Measurements from ENCODE around the gene NAGS. TPM values are rescaled to one million over a fixed set of nuclear protein-coding genes. Genes with fewer than 3 reads are reported as not detected.
A peak's percentile ranks its signal among the peaks of the same experiment; 100 is the strongest.
"Not testable (repeated sequence)": the region's sequence is repeated elsewhere in the genome, so short reads cannot be mapped to it uniquely, and the experiment has no call there.

Gene NAGS
- total RNA-seq, 1 donor from 2014 or later = 0.82 TPM

DNA sequence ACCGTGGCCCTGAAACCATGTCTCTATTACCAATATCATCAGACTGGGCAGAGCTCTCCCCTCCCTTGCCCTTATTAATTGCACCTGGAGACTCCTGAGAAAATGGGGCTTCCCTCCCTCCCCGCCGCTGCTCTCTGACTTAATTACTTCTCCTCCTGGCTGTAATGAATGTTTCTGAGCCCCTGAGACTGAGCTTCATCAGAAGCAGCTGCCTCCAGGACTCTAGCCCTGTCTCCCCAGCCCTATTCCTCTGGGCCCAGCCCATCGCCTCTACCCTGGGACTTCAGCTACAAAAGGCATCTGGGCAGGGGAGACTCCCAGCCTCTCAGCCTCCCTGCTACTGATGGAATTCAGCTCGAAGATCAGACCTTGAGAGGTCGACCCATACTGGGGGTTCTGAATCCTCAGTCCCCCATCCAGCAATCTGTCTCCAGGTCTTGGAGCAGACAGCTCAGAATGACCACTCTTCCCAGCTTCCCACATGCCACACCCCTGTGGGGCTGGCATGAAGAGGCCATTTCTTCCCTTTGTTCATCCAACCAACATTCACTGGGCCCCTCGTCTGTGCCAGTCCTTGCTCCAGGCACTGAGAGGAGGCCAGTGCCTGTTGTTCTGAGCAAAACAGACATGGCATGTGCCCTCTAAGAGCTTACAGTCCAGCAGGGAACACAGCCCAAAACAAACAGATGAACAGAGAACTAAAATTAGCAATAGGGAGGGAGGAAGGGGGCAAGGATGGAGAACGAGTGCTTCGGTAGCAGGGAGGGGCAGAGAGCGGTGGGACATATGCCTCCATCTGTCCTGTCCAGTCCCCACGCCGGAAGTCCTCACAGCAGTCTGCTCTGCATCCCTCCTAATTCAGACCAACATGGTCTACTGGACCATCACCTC is 17.0 kb upstream of the NAGS start:
- intact Hi-C loops (cut with micrococcal nuclease) = no loop called here
- no peak overlapping the region for H3K4me3 Mint-ChIP-seq (ENCODE audit: low read depth)
- peaks cover 49% of the 10 kb centered on the region for H3K27me3 Mint-ChIP-seq (ENCODE audit: low read depth)

GRCh38 chr17:43988301-43988700 is 16.1 kb upstream of the NAGS start:
- intact Hi-C loops (cut with micrococcal nuclease) = no loop called here
- Mint-ChIP-seq H3K27ac (no peak overlapping the region), H3K27me3 (ENCODE audit: low read depth) (peaks cover 41% of the 10 kb centered on the region), H3K9me3 (no peaks in the 10 kb centered on the region), H3K36me3 (ENCODE audit: low read depth) (no peaks in the 10 kb centered on the region), H3K4me1 (ENCODE audit: low read depth) (peaks cover 1% of the 10 kb centered on the region), H3K4me3 (ENCODE audit: low read depth) (no peak overlapping the region)
- DNase-seq (ENCODE audit: low spot score) = no peak

More for the DNA sequence above, 17.0 kb upstream of the NAGS start:
- Mint-ChIP-seq H3K4me1 (ENCODE audit: low read depth) (peaks cover 1% of the 10 kb centered on the region), H3K9me3 (no peaks in the 10 kb centered on the region), H3K27ac (no peak overlapping the region), H3K36me3 (ENCODE audit: low read depth) (no peaks in the 10 kb centered on the region)
- DNase-seq (ENCODE audit: low spot score) = no peak

- H3K9me3 Mint-ChIP-seq = no peaks in the 10 kb centered on the region
- intact Hi-C loops (cut with micrococcal nuclease) = no loop called here
- no peak overlapping the region for H3K27ac Mint-ChIP-seq
Measured at GRCh38 chr17:43992641-43993040, 11.8 kb upstream of the NAGS start.

GRCh38 chr17:43994272-43995149 is 9.9 kb upstream of the NAGS start:
- Mint-ChIP-seq H3K27ac (no peak overlapping the region), H3K4me3 (ENCODE audit: low read depth) (no peak overlapping the region), H3K36me3 (ENCODE audit: low read depth) (no peaks in the 10 kb centered on the region), H3K27me3 (ENCODE audit: low read depth) (peaks cover 18% of the 10 kb centered on the region), H3K9me3 (no peaks in the 10 kb centered on the region), H3K4me1 (ENCODE audit: low read depth) (no peaks in the 10 kb centered on the region)
- DNase-seq (ENCODE audit: low spot score) = peak; percentile 54
- intact Hi-C loops (cut with micrococcal nuclease) = loop anchor here (1.0 to 2.0 kb wide), 2 partner anchors 50 to 84 kb away; no protein-coding TSS in a partner anchor

More at GRCh38 chr17:43992641-43993040, 11.8 kb upstream of the NAGS start:
- no peaks in the 10 kb centered on the region for H3K36me3 Mint-ChIP-seq (ENCODE audit: low read depth)
- DNase-seq (ENCODE audit: low spot score) = no peak
- H3K4me1 Mint-ChIP-seq (ENCODE audit: low read depth) = no peaks in the 10 kb centered on the region
- no peak overlapping the region for H3K4me3 Mint-ChIP-seq (ENCODE audit: low read depth)
- H3K27me3 Mint-ChIP-seq (ENCODE audit: low read depth) = peaks cover 23% of the 10 kb centered on the region

DNA sequence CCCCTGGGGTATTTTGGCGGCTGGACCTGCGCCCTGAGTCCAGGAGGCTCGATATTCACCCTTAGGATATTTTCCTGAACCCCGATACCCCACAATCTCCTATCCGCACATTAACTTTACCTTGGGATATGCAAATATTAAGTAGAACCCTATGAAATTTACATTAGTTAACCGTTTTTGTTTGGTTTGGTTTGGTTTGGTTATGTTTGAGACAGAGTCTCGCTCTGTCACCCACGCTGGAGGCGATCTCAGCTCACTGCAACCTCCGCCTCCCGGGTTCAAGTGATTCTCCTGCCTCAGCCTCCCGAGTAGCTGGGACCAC is 9.3 kb upstream of the NAGS start:
- Mint-ChIP-seq H3K27me3 (ENCODE audit: low read depth) (peaks cover 18% of the 10 kb centered on the region), H3K36me3 (ENCODE audit: low read depth) (no peaks in the 10 kb centered on the region), H3K27ac (no peak overlapping the region), H3K4me3 (ENCODE audit: low read depth) (no peak overlapping the region), H3K9me3 (no peaks in the 10 kb centered on the region), H3K4me1 (ENCODE audit: low read depth) (no peaks in the 10 kb centered on the region)
- no peak for DNase-seq (ENCODE audit: low spot score)
- intact Hi-C loops (cut with micrococcal nuclease) = loop anchor here (1.0 to 2.0 kb wide), 2 partner anchors 51 to 84 kb away; no protein-coding TSS in a partner anchor

- peaks cover 22% of the 10 kb centered on the region for H3K27me3 Mint-ChIP-seq (ENCODE audit: low read depth)
- H3K4me3 Mint-ChIP-seq (ENCODE audit: low read depth); DNase-seq (ENCODE audit: low spot score); H3K27ac Mint-ChIP-seq; H3K4me1 Mint-ChIP-seq (ENCODE audit: low read depth); H3K36me3 Mint-ChIP-seq (ENCODE audit: low read depth); H3K9me3 Mint-ChIP-seq; intact Hi-C loops (cut with micrococcal nuclease): not testable (repeated sequence)
Measured at GRCh38 chr17:43997180-43997579, 7.2 kb upstream of the NAGS start.

GRCh38 chr17:43998552-43998951 is 5.9 kb upstream of the NAGS start:
- no peak overlapping the region for H3K4me3 Mint-ChIP-seq (ENCODE audit: low read depth)
- DNase-seq (ENCODE audit: low spot score) = no peak
- peaks cover 24% of the 10 kb centered on the region for H3K27me3 Mint-ChIP-seq (ENCODE audit: low read depth)
- no peak overlapping the region for H3K27ac Mint-ChIP-seq
- intact Hi-C loops (cut with micrococcal nuclease) = no loop called here
- H3K4me1 Mint-ChIP-seq (ENCODE audit: low read depth) = no peaks in the 10 kb centered on the region
- H3K36me3 Mint-ChIP-seq (ENCODE audit: low read depth) = no peaks in the 10 kb centered on the region
- H3K9me3 Mint-ChIP-seq = no peaks in the 10 kb centered on the region

DNA sequence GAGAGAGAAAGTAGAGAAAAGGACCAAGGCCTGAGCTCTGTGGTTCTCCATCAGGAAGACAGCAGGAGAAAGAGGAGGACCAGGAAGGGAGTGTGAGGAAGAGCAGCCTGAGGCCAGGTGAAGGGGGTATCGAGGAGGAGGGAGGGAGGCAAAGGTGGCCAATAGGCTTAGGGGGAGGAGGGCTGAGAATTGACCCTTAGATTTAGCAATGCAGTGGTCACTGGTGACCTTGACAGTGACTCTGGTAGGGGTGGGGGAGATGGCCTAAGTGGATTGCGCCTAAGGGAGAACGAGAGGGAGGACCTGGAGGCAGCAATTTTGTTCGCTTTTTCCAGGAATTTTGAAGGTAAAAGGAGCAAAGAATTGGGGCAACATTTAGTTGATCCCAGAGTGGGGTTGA is 5.4 kb upstream of the NAGS start:
- no peaks in the 10 kb centered on the region for H3K36me3 Mint-ChIP-seq (ENCODE audit: low read depth)
- H3K27me3 Mint-ChIP-seq (ENCODE audit: low read depth) = peaks cover 26% of the 10 kb centered on the region
- DNase-seq (ENCODE audit: low spot score) = no peak
- intact Hi-C loops (cut with micrococcal nuclease) = no loop called here
- H3K9me3 Mint-ChIP-seq = no peaks in the 10 kb centered on the region
- no peak overlapping the region for H3K4me3 Mint-ChIP-seq (ENCODE audit: low read depth)
- H3K4me1 Mint-ChIP-seq (ENCODE audit: low read depth) = no peaks in the 10 kb centered on the region
- H3K27ac Mint-ChIP-seq = no peak overlapping the region

DNA sequence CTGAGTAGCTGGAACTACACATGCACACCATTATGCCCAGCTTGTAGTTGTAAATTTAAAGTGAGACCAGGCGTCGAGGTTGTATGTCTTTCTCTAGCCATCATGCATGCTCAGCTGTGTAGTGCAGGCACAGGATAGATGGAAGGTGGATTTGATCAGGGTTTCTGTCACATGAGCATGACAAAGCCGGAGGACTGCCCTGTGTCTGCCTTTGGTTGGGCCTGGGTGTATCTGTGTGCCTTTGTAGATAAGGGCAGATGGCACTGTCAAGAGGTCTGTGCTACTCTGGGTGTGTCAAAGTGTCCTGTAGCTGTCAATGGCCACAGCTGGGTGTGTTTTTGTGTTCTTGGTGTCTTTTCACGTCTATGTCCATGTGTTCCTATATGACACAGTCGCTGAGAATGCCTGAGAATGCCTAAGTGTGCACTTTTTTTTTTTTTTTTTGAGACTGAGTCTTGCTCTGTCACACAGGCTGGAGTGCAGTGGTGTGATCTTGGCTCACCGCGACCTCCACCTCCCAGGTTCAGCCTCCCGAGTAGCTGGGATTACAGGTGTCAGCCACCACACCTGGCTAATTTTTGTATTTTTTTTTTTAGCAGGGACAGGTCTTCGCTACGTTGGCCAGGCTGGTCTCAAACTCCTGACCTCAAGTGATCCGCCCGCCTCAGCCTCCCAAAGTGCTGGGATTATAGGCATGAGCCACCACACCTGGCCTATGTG is 4.1 kb upstream of the NAGS start:
- DNase-seq (ENCODE audit: low spot score) = no peak
- Mint-ChIP-seq H3K36me3 (ENCODE audit: low read depth) (no peaks in the 10 kb centered on the region), H3K4me3 (ENCODE audit: low read depth) (no peak overlapping the region), H3K9me3 (no peaks in the 10 kb centered on the region), H3K4me1 (ENCODE audit: low read depth) (no peaks in the 10 kb centered on the region), H3K27me3 (ENCODE audit: low read depth) (peaks cover 23% of the 10 kb centered on the region), H3K27ac (no peak overlapping the region)
- intact Hi-C loops (cut with micrococcal nuclease) = no loop called here

- Mint-ChIP-seq H3K27ac (no peak overlapping the region), H3K36me3 (ENCODE audit: low read depth) (peaks cover under 1% of the 10 kb centered on the region), H3K27me3 (ENCODE audit: low read depth) (peaks cover 24% of the 10 kb centered on the region), H3K4me3 (ENCODE audit: low read depth) (no peak overlapping the region), H3K9me3 (no peaks in the 10 kb centered on the region), H3K4me1 (ENCODE audit: low read depth) (peaks cover under 1% of the 10 kb centered on the region)
- DNase-seq (ENCODE audit: low spot score) = no peak
- intact Hi-C loops (cut with micrococcal nuclease) = no loop called here
Measured at GRCh38 chr17:44000871-44001460, 3.5 kb upstream of the NAGS start.

- H3K4me3 Mint-ChIP-seq (ENCODE audit: low read depth) = no peak overlapping the region
- H3K27ac Mint-ChIP-seq = no peak overlapping the region
- intact Hi-C loops (cut with micrococcal nuclease) = no loop called here
- H3K9me3 Mint-ChIP-seq = no peaks in the 10 kb centered on the region
- peaks cover 27% of the 10 kb centered on the region for H3K27me3 Mint-ChIP-seq (ENCODE audit: low read depth)
- DNase-seq (ENCODE audit: low spot score) = no peak
- H3K4me1 Mint-ChIP-seq (ENCODE audit: low read depth) = peaks cover 6% of the 10 kb centered on the region
- H3K36me3 Mint-ChIP-seq (ENCODE audit: low read depth) = peaks cover 5% of the 10 kb centered on the region
Measured at GRCh38 chr17:44001461-44001920, 2.9 kb upstream of the NAGS start.

GRCh38 chr17:44002141-44002848 is 2.1 kb upstream of the NAGS start:
- H3K36me3 Mint-ChIP-seq (ENCODE audit: low read depth) = peaks cover 5% of the 10 kb centered on the region
- H3K27ac Mint-ChIP-seq = no peak overlapping the region
- H3K4me1 Mint-ChIP-seq (ENCODE audit: low read depth) = peaks cover 6% of the 10 kb centered on the region
- H3K4me3 Mint-ChIP-seq (ENCODE audit: low read depth) = no peak overlapping the region
- no peak for DNase-seq (ENCODE audit: low spot score)
- no peaks in the 10 kb centered on the region for H3K9me3 Mint-ChIP-seq
- peaks cover 29% of the 10 kb centered on the region for H3K27me3 Mint-ChIP-seq (ENCODE audit: low read depth)
- intact Hi-C loops (cut with micrococcal nuclease) = no loop called here
